HG03135 (cell line): ENCODE measurements around the gene AZIN2.
A peak's percentile ranks its signal among the peaks of the same experiment; 100 is the strongest.
"Not testable (repeated sequence)": the region's sequence is repeated elsewhere in the genome, so short reads cannot be mapped to it uniquely, and the experiment has no call there.

Source experiments
- ATAC-seq: cut with Tn5 transposase; IDR thresholded peaks from one replicate; pipeline ENCODE4 v1.9.1; 2021; ENCODE audit warnings: mild to moderate bottlenecking, moderate library complexity; ENCODE audit not compliant: unreplicated experiment

The AZIN2 gene

GRCh38 chr1:33093004-33093403, 12.1 kb downstream of the AZIN2 start:
- no peak for ATAC-seq

DNA sequence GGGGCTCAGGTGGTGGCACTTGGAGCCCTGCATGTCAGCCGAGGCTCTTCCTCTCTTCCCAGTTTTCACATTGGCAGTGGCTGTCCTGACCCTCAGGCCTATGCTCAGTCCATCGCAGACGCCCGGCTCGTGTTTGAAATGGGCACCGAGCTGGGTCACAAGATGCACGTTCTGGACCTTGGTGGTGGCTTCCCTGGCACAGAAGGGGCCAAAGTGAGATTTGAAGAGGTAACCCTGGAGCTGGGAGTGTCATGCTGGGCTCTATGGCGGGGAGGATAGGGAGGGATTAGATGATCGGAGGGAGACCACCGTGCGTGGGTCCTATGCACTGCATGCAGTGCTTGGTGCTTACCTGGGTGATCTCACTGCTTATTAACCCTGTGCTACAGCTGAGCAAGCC, 13.5 kb downstream of the AZIN2 start:
- no peak for ATAC-seq

DNA sequence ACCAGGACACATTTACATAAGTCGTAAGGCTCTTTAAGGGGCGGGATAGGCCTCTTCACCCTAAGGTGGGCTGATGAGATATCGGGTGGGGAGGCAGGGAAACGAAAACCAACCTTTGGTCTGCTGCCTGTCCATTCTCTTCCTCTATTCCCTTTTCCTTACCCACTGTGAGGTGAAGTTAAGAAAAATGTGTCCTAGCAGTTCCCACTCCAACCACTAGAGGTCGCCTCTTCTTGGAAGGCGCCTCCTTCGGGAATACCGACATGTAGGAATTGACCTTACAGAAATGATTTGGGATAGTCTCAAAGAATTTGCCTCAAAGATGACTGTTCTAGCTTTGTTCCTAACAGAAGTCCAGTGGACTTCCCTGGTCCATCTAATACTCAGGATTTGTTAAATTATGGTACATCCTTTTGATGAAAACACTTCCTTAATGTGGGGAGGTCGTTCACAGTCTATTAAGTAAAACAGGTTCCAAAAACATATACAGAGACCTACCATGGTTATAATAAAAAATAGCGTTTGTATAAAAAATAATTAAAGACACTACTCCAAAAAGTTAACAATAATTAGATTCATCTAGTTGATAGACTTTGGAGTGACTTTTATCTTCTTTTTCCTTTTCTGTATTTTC, 14.1 kb downstream of the AZIN2 start:
- ATAC-seq: no peak

GRCh38 chr1:33096363-33097005, 15.5 kb downstream of the AZIN2 start:
- ATAC-seq: no peak

DNA sequence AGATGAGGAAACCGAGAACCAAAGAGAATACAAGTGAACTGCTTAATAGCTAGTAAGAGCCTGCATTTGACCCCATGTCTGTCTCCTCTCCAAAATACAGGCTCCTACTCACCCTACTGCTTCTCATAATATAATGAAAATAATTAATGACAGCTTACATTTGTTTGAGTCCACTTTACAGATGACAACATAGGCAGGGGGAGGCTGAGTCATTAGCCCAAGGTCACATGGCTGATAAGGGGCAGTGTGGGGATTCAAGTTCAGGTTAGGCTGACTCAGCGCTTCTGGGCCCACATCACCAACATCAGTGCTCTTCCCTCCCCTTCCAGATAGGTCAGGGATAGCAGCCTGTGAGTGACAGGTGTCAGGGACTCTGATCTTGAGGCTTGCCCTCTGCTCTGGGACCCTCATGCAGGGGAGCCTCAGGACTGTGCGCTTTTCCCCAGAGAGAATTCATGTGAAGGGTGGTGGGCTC, 16.2 kb downstream of the AZIN2 start:
- ATAC-seq: no peak

DNA sequence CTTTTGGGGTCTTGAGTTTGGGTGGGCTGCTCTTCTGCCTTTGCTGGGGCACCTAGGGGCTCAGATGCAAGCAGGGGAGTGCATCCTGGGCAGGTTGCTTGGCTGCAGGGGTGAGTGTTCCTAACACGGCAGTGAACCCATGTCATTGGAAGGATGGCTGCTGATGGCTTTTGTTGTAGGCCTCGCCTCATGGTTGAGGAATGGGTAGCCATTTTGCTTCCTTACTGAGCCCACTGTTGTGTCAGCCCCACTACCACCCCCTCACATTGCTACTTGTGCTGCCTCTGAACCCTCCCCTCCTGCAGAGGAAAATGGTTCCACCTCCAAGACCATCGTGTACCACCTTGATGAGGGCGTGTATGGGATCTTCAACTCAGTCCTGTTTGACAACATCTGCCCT, 16.8 kb downstream of the AZIN2 start:
- ATAC-seq: no peak

DNA sequence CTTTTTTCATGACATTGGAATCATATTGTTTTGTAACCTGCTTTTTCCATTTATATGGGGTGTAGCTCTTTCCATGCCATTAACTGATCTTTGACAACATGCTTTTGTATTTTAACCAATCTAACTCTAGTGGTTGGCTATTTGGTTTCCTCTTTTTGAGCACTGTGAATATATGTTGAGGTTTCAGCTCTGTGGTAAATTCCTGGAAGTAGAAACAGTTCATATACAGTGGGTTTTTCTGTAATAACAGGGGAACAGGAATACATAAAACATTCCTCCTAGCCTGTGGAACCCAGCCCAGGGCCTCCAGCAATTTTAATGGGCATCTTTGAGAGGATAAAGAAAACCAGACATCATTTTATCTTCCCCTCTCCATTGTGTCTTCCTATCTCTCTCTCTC, 17.4 kb downstream of the AZIN2 start:
- no peak for ATAC-seq

DNA sequence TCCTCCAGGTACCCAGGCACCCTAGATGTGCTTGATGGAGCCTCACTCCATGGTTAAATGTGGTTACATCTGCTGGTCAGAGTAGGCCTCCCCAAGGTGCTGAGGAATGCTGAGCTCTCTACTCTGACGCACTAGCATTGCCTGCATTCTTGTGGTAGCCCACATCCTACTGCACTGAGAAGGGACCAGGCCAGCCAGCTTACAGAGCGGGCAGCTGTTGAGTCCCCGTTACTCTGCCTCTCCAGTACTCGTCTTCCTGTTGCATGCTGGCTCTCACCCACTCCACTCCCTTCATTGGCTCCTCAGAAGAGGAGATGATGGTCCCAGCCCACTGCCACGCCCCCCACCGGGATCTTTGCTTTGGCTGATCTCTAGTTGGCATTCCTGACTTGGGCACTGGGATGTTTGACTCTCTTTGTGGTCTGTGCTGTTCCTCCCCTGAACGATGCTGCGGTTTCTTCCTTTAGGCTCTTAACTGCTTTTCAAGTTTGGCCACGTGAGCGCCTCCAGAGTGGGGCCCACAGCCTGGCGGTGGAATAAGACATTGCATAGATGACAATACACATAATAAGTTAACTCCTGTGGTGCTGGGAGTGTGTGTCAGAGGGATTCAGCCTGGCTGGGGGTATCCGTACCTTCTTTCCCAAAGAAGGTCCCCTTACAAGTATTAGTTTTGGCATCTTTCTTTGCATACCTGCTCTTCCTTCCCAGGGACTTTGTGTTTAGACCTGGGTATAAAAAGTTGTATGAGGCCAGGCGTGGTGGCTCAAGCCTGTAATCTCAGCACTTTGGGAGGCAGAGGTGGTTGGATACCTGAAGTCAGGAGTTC, 18.6 kb downstream of the AZIN2 start:
- peak; percentile 86 for ATAC-seq

- ATAC-seq: not testable (repeated sequence)
Measured at GRCh38 chr1:33100119-33100415, 19.1 kb downstream of the AZIN2 start.

DNA sequence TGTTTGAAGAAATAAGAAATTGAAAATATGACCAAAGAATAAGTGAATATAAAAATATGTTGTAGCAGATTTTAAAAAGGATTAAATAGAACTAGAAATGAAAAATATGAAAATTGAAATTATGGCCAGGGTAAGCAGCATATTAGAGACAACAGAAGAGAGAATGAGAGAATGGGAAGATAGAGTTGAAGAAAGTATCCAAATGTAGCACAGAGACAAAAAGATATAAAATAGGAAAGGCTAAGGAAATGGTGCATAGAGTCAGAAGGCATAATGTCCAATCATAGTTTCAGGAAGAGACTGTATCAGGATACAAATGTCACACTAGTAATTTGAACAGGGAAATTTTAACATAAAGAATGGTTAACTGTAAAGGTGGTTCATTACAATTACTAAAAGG, 29.5 kb downstream of the AZIN2 start:
- ATAC-seq: no peak

DNA sequence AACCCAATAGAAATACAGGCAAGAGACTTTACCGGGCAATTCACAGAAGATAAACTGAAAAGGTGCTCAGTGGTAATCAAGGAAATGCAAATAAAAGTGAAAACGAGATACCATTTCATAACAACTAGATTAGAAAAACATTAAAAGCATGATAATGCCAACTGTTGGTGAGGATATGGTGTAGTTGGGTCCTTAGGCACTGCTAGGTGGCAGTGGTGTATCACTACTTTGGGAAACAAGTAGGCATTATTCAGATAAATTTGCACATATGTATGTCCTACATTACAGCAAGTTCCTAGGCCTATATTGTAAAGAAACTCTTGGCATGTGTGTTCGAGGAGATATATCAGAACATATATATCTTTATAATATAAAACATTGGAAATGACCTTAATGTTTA, 31.0 kb downstream of the AZIN2 start:
- no peak for ATAC-seq

GRCh38 chr1:33117440-33118085, 36.6 kb downstream of the AZIN2 start:
- no peak for ATAC-seq

GRCh38 chr1:33118274-33118673, 37.3 kb downstream of the AZIN2 start:
- ATAC-seq: no peak

DNA sequence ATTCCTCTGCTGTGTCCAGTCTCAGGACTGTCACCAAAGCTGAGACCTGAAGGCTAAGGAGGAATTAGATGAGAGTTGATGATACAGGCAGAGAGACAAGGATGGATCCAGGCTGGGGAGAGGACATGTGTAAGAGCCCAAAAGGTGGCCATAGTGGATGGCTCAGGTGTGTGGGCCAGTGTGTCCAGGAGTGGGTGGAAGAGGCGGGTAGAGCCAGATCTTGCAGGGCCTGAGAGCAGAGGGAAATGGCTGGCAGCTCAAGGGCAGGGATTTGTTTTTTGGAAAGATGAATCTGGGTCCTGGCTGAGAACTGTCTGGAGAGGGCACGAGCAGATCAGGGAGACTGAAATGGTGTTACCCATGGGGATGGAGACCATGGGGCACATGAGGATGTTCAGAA, 38.1 kb downstream of the AZIN2 start:
- ATAC-seq: no peak

GRCh38 chr1:33119532-33120217, 38.7 kb downstream of the AZIN2 start:
- no peak for ATAC-seq

DNA sequence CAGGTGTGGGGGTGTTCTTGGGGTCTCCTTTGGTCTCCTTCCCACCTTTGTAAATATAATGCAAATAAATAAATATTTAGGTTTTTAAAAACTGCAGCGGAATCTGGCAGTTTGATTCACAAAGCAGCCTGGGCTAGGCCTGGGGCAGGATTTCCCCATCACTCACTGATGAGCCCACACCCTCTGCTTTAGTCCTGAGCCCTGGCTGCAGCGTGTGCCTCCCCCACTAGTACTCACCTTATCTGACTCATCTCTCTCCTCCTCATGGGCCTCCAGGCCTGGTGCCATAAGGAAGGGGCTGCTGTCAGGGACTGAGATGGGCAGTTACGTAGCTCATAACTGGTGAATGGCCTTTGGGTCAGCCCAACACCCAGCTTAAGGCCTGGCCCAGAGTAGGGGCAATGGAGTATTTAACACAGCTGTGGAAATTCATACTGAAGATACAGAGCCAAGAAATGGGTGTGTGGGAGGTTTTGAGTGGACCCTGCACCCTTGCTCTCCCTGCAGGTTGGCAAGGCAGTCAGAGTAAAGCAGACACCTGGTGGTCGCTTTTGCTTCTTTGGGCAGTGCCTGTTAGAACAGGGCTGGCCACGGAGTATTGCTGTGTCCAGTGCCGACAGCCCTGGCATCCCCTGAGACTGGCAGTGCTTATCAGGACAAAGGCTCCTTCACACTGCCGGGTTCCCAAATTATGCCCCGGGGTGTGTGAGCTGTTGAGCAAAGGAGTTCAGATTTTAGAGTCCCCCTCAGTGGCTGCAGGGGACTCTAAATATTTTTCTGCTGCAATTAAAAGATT, 39.7 kb downstream of the AZIN2 start:
- ATAC-seq: no peak

GRCh38 chr1:33121728-33122127, 40.8 kb downstream of the AZIN2 start:
- ATAC-seq: no peak

- ATAC-seq: no peak
Measured at GRCh38 chr1:33122483-33123178, 41.7 kb downstream of the AZIN2 start.

DNA sequence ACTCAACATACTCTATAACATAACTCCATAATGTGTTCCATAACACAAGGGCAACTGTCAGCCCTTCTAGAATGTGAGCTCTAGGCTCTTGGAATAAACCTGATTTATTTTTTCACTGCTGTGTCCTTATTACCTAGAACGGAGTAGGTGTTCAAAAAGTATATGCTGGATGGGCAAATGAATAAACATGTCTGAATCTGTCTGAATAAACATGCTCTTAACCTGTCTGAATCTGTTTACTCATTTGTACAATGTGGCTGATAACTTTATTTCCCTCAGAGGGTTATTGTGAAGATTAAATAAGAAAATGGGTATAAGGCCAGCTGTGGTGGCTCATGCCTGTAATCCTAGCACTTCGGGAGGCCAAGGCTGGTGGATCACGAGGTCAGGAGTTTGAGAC, 42.3 kb downstream of the AZIN2 start:
- ATAC-seq: no peak

- ATAC-seq: not testable (repeated sequence)
Measured at GRCh38 chr1:33124647-33125046, 43.7 kb downstream of the AZIN2 start.
